GM06990 (cell line): ENCODE results near the gene AACS.
"Not testable (repeated sequence)": the region's sequence is repeated elsewhere in the genome, so short reads cannot be mapped to it uniquely, and the experiment has no call there.

Experiments
- DNase-seq: peaks from one replicate; pipeline ENCODE4 v3.0.0-alpha.2; 2011; ENCODE audit not compliant: insufficient read length; ENCODE audit errors: extremely low read depth
- H3K27me3 ChIP-seq: replicated peaks from 2 replicates; pipeline ENCODE4 v1.6.0; 2011; ENCODE audit warnings: low read length; ENCODE audit not compliant: control insufficient read depth, insufficient read depth
- H3K36me3 ChIP-seq: 2 replicates; pipeline ENCODE4 v1.5.1; 2011; ENCODE audit warnings: low read length; ENCODE audit not compliant: control insufficient read depth, insufficient read depth
- H3K4me3 ChIP-seq: replicated peaks from 2 replicates; pipeline ENCODE4 v1.5.1; 2011; ENCODE audit warnings: low read depth, mild to moderate bottlenecking, control low read depth, low read length
- TF ChIP-seq, protein P1 (sequence below): IDR thresholded peaks from 2 replicates; pipeline ENCODE4 v1.5.1; 2011; ENCODE audit warnings: low read length, control low read depth, mild to moderate bottlenecking, inconsistent platforms; ENCODE audit not compliant: insufficient read depth, poor library complexity, severe bottlenecking

AACS gene

DNA sequence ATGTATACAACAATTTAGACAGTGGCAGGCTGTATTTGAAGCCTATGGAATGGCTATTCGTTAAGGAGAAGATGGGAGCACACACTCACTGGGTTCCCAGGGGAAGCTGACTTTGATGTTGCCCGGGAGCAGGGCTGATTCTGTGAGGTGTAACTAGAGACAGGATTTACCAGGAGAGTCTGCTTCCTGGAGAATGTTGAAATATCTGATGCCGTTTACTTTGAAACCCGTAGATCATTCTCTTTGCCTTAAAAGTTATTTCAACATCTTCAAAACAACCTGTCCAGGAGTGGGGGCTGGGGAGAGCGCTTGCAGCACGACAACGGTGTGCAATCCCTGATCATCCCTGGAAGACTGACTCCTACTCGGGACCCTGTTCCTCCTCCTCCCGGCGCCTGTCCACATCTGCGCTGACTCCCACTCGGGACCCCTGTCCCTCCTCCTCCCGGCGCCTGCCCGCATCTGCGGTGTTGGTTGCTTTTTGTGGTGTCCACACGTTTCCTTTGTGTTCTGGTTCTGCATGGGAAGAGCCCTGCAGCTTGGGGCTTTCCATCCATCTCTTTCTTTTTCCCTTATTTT lies 72.6 kb downstream of the AACS start:
- Histone ChIP-seq H3K36me3 (peaks cover 14% of the 10 kb centered on the region), H3K4me3 (no peak overlapping the region), H3K27me3 (no peaks in the 10 kb centered on the region)
- DNase-seq, result no peak
- TF ChIP-seq, protein P1, sequence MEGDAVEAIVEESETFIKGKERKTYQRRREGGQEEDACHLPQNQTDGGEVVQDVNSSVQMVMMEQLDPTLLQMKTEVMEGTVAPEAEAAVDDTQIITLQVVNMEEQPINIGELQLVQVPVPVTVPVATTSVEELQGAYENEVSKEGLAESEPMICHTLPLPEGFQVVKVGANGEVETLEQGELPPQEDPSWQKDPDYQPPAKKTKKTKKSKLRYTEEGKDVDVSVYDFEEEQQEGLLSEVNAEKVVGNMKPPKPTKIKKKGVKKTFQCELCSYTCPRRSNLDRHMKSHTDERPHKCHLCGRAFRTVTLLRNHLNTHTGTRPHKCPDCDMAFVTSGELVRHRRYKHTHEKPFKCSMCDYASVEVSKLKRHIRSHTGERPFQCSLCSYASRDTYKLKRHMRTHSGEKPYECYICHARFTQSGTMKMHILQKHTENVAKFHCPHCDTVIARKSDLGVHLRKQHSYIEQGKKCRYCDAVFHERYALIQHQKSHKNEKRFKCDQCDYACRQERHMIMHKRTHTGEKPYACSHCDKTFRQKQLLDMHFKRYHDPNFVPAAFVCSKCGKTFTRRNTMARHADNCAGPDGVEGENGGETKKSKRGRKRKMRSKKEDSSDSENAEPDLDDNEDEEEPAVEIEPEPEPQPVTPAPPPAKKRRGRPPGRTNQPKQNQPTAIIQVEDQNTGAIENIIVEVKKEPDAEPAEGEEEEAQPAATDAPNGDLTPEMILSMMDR, result no peak

DNA sequence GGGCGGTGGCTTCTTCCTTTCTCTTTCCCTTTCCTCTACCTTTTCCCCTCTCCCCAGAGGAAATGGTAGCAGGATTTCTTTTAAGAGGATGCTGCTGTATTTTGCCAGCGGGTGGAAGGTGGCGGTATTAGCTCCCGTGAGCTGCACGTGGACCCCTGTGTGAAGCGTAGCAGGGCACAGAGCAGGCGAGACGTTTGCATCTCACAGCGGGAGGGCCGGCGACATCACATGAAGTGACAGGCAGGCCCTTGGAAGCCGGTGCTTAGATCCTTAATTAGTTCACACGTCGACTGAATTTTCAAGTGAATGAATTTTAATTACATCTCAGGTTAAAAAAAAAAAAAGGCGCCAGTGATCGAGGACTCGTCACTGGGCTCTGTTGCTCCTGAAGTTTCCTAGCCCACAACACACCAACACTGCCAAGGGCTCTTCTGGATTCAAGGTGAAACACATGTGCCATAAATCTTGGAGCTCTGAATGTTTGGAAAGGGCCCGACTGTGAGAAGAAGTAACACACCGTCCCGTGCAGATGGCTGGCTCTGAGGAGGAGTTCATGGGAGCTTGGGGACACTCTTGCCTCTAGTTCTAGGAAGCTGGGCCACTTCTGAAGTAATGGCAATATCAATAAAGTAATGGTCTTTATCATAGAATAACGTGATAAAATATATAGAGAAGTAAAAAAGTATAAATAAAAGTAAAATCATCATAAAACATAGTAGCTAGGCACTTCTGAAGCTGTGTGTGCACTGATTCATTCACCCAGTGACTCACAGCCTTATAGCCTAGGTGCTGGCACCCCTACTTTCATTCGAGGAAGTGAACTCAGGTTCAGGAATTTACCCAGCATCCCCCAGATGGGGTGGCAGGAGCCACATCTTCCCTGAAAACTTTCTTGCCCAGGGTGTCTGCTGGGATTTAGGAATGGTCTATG lies 75.3 kb downstream of the AACS start:
- TF ChIP-seq, protein P1, result no peak
- H3K36me3 ChIP-seq, result peaks cover 5% of the 10 kb centered on the region
- no peaks in the 10 kb centered on the region for H3K27me3 ChIP-seq
- no peak for DNase-seq
- H3K4me3 ChIP-seq, result no peak overlapping the region

DNA sequence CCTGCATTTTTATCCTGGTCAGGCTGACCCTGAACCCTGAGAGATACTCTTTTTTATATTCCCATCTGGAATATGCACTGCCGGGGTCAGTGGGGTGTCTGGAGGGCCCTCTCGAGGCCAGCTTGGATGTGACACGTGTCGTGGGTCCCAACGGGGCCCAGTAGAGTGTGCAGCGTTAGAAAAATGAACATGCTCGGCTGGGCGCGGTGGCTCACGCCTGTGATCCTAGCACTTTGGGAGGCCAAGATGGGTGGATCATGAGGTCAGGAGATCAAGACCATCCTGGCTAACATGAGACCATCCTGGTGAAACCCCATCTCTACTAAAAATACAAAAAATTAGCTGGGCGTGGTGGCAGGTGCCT lies 76.0 kb downstream of the AACS start:
- not testable (repeated sequence) for H3K4me3 ChIP-seq, H3K36me3 ChIP-seq, H3K27me3 ChIP-seq, DNase-seq

DNA sequence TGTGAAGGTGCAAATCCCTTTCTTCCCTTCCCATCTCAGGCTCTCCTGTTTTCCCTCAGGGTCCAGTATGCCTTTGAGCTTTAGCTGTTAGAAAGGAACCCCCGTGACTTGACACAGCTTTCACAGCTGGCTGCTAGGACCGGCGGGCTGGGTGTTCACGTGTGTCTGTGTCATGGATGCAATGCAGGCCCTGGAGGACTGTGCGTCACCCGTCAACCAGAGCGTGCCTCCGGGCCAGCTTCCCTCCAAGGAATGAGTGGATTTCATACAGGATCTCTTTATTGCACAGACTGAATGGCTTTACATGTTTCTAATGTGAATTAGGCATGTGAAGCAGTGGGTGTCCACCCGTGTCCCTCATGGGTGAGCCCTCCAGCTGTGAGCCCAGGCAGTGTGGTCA lies 77.4 kb downstream of the AACS start:
- Histone ChIP-seq H3K4me3 (no peak overlapping the region), H3K36me3 (peaks cover 5% of the 10 kb centered on the region; the same call in 1 of the 2 replicates), H3K27me3 (no peaks in the 10 kb centered on the region)
- no peak for DNase-seq
- TF ChIP-seq, protein P1, result no peak

DNA sequence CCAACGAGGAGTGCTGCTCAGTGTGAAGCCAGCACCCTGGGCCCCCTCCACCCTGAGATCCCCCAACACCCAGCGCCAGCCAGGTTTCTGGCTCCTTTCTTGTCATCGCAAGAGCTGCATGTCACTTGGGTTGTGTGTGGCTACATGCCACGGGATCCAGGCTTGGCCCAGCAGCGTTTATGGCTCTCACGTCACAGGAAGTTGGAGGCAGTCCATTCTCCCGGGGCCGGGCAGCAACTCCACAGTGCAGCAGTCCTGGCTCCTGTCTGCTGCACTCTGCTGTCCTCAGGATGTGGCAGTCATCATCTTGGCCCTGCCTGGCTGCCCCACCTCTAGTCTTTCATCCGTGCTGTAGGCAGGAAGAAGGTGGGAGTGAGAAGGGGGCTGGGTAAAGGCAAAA lies 78.3 kb downstream of the AACS start:
- peaks cover 4% of the 10 kb centered on the region for H3K36me3 ChIP-seq
- no peaks in the 10 kb centered on the region for H3K27me3 ChIP-seq
- no peak for DNase-seq
- no peak overlapping the region for H3K4me3 ChIP-seq
- TF ChIP-seq, protein P1, result no peak

DNA sequence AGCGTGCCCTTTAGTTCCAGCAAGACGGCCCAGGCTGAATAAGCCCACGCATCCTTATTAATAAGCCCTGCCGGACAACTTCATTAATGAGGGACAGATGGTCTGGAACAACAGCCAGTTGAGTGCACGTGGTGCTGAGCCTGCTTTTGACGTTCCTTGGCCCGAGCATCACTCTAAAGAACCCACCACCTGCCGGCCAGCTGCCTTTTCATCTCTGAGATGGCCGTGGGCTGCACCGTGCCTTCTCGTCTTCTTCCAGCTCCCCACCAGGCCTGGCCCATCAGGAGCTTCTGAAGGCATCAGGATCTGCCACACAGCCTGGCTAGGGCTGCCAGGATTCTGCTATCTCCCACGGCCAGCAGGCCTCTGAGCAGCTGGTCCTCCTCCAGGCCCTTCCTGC lies 80.0 kb downstream of the AACS start:
- TF ChIP-seq, protein P1, result no peak
- Histone ChIP-seq H3K27me3 (no peaks in the 10 kb centered on the region), H3K4me3 (no peak overlapping the region), H3K36me3 (no peaks in the 10 kb centered on the region; the same call in 1 of the 2 replicates)
- DNase-seq, result no peak
